ENCODE results near the gene C15orf61.

The C15orf61 gene

DNA sequence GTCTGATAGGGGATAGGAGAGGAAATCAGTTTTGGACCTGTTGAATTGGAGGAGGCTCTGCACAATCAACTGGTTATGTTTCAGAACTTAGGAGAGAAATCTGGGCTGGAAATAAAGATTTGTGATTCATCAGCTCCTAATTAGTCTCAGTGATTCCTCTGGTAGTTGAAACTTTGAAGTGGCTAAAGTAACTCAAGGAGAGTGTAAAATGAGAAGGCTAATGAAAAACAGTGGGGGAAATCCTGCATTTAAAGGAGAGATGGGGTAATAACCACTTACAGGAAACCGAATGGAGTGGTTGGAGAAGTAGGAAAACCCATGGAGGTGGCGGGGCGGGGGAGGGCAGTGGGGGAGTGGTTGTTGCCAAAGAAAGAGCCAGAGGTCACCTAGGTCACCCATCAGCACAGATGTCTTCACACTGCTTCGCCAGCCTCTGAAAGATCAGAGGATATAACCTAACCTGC lies 54.1 kb downstream of the C15orf61 start:
- Histone ChIP-seq H3K4me1 (ENCODE audit: control extremely low read depth in 1 of 4, control insufficient read depth in 4 of 4, insufficient read depth in 4 of 4, low read length in 3 of 4) (no peaks in the 10 kb centered on the region), H3K27ac (ENCODE audit: insufficient read depth in 1 of 2, low read depth in 1 of 2, low read length in 2 of 2, poor library complexity in 1 of 2, severe bottlenecking in 2 of 2) (no peak overlapping the region), H3K4me3 (ENCODE audit: control insufficient read depth in 1 of 7, extremely low read depth in 1 of 7, insufficient read depth in 4 of 7, low read depth in 2 of 7, low read length in 6 of 7) (no peak overlapping the region), H3K36me3 (ENCODE audit: control insufficient read depth in 4 of 4, insufficient read depth in 4 of 4, low read length in 3 of 4) (peaks cover 0 to 3% (median under 1%) of the 10 kb centered on the region in 4 experiments), H3K9me3 (ENCODE audit: control extremely low read depth in 1 of 5, control insufficient read depth in 4 of 5, insufficient read depth in 2 of 5, low read depth in 1 of 5, low read length in 4 of 5) (no peaks in the 10 kb centered on the region), H3K27me3 (replicated peaks in 2 of 5; ENCODE audit: control insufficient read depth in 4 of 5, insufficient read depth in 5 of 5, low read length in 4 of 5) (no peaks in the 10 kb centered on the region)
- CTCF ChIA-PET: no interaction called here
- POLR2A ChIA-PET: no interaction called here
- DNase-seq: no peak
- 79% methylated on average over 3 of the region's 4 CpGs for WGBS (ENCODE audit: insufficient coverage)

DNA sequence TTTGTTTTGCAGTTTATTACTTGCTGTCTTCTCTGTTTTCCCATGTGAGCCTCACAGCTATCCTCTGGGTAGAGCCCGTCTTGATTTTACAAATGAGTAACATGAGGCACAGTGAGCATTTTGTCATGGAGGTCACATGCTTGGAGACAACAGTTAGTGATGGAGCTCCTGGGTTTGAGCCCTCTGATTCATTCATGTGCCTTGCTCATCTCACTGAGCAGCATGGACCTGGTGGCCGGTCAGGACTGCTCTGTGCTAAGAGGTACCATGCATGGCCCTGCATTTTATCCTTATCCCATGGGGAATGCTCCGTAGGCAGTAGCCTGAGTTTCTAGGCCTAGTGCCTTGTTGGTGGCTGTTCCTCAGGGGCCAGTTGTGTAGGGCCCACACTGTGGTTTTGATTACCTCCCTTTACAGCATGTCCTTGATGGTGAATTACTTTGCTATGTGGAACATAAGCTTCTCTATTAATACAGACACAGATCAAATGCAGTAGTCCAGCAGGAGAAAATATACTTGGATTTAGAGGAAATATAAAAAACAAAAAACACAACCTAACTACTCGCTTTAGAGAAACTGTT lies 57.2 kb downstream of the C15orf61 start:
- Histone ChIP-seq H3K27ac (ENCODE audit: insufficient read depth in 1 of 2, low read depth in 1 of 2, low read length in 2 of 2, poor library complexity in 1 of 2, severe bottlenecking in 2 of 2) (no peak overlapping the region), H3K4me1 (ENCODE audit: control extremely low read depth in 1 of 4, control insufficient read depth in 4 of 4, insufficient read depth in 4 of 4, low read length in 3 of 4) (no peaks in the 10 kb centered on the region), H3K27me3 (replicated peaks in 2 of 5; ENCODE audit: control insufficient read depth in 4 of 5, insufficient read depth in 5 of 5, low read length in 4 of 5) (no peaks in the 10 kb centered on the region), H3K4me3 (ENCODE audit: control insufficient read depth in 1 of 7, extremely low read depth in 1 of 7, insufficient read depth in 4 of 7, low read depth in 2 of 7, low read length in 6 of 7) (no peak overlapping the region), H3K36me3 (ENCODE audit: control insufficient read depth in 4 of 4, insufficient read depth in 4 of 4, low read length in 3 of 4) (peaks cover 0 to 3% (median 1%) of the 10 kb centered on the region in 4 experiments), H3K9me3 (ENCODE audit: control extremely low read depth in 1 of 5, control insufficient read depth in 4 of 5, insufficient read depth in 2 of 5, low read depth in 1 of 5, low read length in 4 of 5) (no peaks in the 10 kb centered on the region)
- DNase-seq: no peak
- WGBS (ENCODE audit: insufficient coverage): 96% methylated on average over 3 of the region's 4 CpGs
- ChIA-PET CTCF (no interaction called here), POLR2A (no interaction called here)

DNA sequence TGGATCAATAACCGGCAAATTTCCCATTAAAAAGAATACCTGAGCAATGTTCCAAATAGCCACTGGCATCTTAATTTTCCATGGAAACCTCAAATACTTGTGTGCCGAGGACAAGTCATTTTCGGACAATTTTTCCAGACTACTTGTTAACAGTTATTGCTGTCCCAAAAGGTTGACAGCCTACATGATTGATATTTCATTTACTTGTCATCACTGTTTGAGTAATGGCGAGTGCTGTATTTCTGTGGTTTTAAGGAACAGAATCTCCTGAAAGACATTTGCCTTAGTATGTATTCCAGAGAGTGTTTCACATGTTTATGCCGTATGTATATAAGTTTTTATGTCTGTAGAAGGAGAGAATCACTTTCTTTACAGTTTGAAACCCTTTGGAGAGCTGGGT lies 58.2 kb downstream of the C15orf61 start:
- Histone ChIP-seq H3K4me1 (ENCODE audit: control extremely low read depth in 1 of 4, control insufficient read depth in 4 of 4, insufficient read depth in 4 of 4, low read length in 3 of 4) (no peaks in the 10 kb centered on the region), H3K36me3 (ENCODE audit: control insufficient read depth in 4 of 4, insufficient read depth in 4 of 4, low read length in 3 of 4) (peaks cover 0 to 3% (median 1%) of the 10 kb centered on the region in 4 experiments), H3K27me3 (replicated peaks in 2 of 5; ENCODE audit: control insufficient read depth in 4 of 5, insufficient read depth in 5 of 5, low read length in 4 of 5) (no peaks in the 10 kb centered on the region), H3K4me3 (ENCODE audit: control insufficient read depth in 1 of 7, extremely low read depth in 1 of 7, insufficient read depth in 4 of 7, low read depth in 2 of 7, low read length in 6 of 7) (no peak overlapping the region), H3K9me3 (ENCODE audit: control extremely low read depth in 1 of 5, control insufficient read depth in 4 of 5, insufficient read depth in 2 of 5, low read depth in 1 of 5, low read length in 4 of 5) (no peaks in the 10 kb centered on the region), H3K27ac (ENCODE audit: insufficient read depth in 1 of 2, low read depth in 1 of 2, low read length in 2 of 2, poor library complexity in 1 of 2, severe bottlenecking in 2 of 2) (no peak overlapping the region)
- ChIA-PET POLR2A (no interaction called here), CTCF (no interaction called here)
- DNase-seq: no peak
- 100% methylated on average over 2 of the region's 5 CpGs for WGBS (ENCODE audit: insufficient coverage)
